Parathyroid adenoma (tissue), 2 donors: ENCODE results near the gene MARCKS.

Source experiments
- H2AFZ ChIP-seq: fragments of 300-600 bp; sonication (generic); one replicate; pipeline ENCODE4 v1.7.0; 2017; ENCODE audit warnings: antibody characterized with exemption, mild to moderate bottlenecking
- H3K27ac ChIP-seq: fragments of 300-600 bp; sonication (generic); one replicate; pipeline ENCODE4 v1.7.0; 2017
- H3K27me3 ChIP-seq: fragments of 300-600 bp; sonication (generic); one replicate; pipeline ENCODE4 v1.7.0; 2017; ENCODE audit warnings: low read length; ENCODE audit not compliant: control insufficient read depth, insufficient read depth
- H3K36me3 ChIP-seq: fragments of 300-600 bp; sonication (generic); one replicate; pipeline ENCODE4 v1.7.0; 2017; ENCODE audit warnings: low read length; ENCODE audit not compliant: control insufficient read depth, insufficient read depth
- H3K4me1 ChIP-seq: fragments of 300-600 bp; sonication (generic); one replicate; pipeline ENCODE4 v1.7.0; 2017; ENCODE audit warnings: control low read depth
- H3K4me2 ChIP-seq: fragments of 300-600 bp; sonication (generic); one replicate; pipeline ENCODE4 v1.7.0; 2017; ENCODE audit warnings: low read length
- H3K4me3 ChIP-seq: fragments of 300-600 bp; sonication (generic); one replicate; pipeline ENCODE4 v1.7.0; 2017; ENCODE audit warnings: low read depth, low read length
- H3K79me2 ChIP-seq: fragments of 300-600 bp; sonication (generic); one replicate; pipeline ENCODE4 v1.7.0; 2017; ENCODE audit warnings: control low read depth
- H3K9ac ChIP-seq: fragments of 300-600 bp; sonication (generic); one replicate; pipeline ENCODE4 v1.7.0; 2017; ENCODE audit warnings: mild to moderate bottlenecking
- H3K9me3 ChIP-seq: fragments of 300-600 bp; sonication (generic); one replicate; pipeline ENCODE4 v1.7.0; 2017; ENCODE audit warnings: low read length; ENCODE audit not compliant: control insufficient read depth
- CTCF ChIP-seq: fragments of 300-600 bp; sonication (generic); IDR thresholded peaks from one replicate; pipeline ENCODE4 v1.7.0; 2017; ENCODE audit warnings: antibody characterized with exemption, mild to moderate bottlenecking
- donor health status: primary hyperparathyroidism.

The MARCKS gene

GRCh38 chr6:113856625-113857555 is at the start of gene MARCKS:
MARCKS (plus strand) TSS chr6:113857345; CDS start chr6:113857746, 401 bp downstream.
- Histone ChIP-seq H3K36me3 (no peaks in the 10 kb centered on the region), H3K27ac (peak within 1 kb of the TSS; percentile 99), H3K4me2 (peak within 1 kb of the TSS; percentile 93), H3K27me3 (no peaks in the 10 kb centered on the region), H3K9ac (peak within 1 kb of the TSS; percentile 97), H3K79me2 (peaks cover 4% of the 10 kb centered on the region), H3K4me3 (peak within 1 kb of the TSS; percentile 83), H3K4me1 (peaks cover 8% of the 10 kb centered on the region), H2AFZ (peak within 1 kb of the TSS; percentile 92), H3K9me3 (no peaks in the 10 kb centered on the region)
- no peak for TF ChIP-seq CTCF

DNA sequence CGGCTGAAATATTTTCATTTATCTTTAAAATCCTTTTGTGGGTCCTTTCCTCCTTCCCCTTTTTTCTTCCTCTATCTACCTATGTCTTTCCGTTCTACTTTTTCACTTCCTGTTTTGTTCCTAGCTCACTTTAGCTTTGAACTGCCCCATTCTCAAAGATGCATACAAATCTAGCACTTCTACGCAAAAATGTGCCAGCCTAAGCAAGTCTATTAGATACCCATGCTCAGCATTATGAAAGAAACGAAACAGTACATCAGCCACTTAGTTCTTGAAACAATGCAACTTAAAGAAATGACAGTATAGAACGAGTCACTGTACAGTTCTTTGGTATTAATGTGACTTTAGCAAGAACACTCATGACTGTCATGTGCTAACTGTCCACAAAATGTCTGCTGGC is 47.3 kb upstream of the MARCKS start:
- Histone ChIP-seq H3K27ac (no peak overlapping the region), H3K4me3 (no peak overlapping the region)
- no peak for TF ChIP-seq CTCF

GRCh38 chr6:113813142-113813541 is 44.0 kb upstream of the MARCKS start:
- Histone ChIP-seq H3K79me2 (no peaks in the 10 kb centered on the region), H3K9ac (no peak overlapping the region), H3K27me3 (no peaks in the 10 kb centered on the region), H3K4me2 (no peak overlapping the region), H2AFZ (no peak overlapping the region), H3K4me1 (no peaks in the 10 kb centered on the region), H3K27ac (no peak overlapping the region), H3K36me3 (no peaks in the 10 kb centered on the region), H3K9me3 (no peaks in the 10 kb centered on the region), H3K4me3 (no peak overlapping the region)
- no peak for TF ChIP-seq CTCF

More for the DNA sequence above, 47.3 kb upstream of the MARCKS start:
- Histone ChIP-seq H3K4me1 (no peaks in the 10 kb centered on the region), H3K4me2 (no peak overlapping the region), H3K36me3 (no peaks in the 10 kb centered on the region), H3K79me2 (no peaks in the 10 kb centered on the region), H3K27me3 (no peaks in the 10 kb centered on the region), H3K9ac (no peak overlapping the region), H2AFZ (peak overlapping the region; percentile 44), H3K9me3 (no peaks in the 10 kb centered on the region)

DNA sequence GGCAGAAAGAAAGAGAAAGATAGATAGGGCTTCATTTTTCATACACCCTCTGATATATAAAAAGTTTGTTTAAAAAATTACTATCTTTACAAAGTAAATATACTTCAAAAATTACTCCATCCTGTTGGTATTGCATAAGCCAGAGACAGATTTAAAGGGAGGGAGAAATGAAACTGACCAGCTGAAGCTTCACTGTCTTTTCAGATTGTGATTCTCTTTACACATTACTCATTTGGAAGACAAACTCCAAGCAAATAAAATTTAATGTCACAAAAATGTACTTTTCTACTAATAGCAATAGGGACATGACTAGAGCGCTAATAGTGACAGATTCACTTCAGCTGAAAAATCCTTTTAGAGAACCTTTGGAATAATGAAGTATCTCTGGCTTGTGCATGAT is 38.6 kb upstream of the MARCKS start:
- Histone ChIP-seq H3K27me3 (no peaks in the 10 kb centered on the region), H3K4me2 (no peak overlapping the region), H3K4me3 (no peak overlapping the region), H2AFZ (no peak overlapping the region), H3K9me3 (no peaks in the 10 kb centered on the region), H3K27ac (no peak overlapping the region), H3K4me1 (no peaks in the 10 kb centered on the region), H3K9ac (no peak overlapping the region), H3K36me3 (no peaks in the 10 kb centered on the region), H3K79me2 (no peaks in the 10 kb centered on the region)
- no peak for TF ChIP-seq CTCF
